Stimulated activated CD4-positive, alpha-beta T cell treated with anti-CD3 and anti-CD28 coated beads, Interleukin-2, amount 100 ng/mL, for 24 hours (primary cell): ENCODE results near the gene KCTD3.

ENCODE experiments used
- DNase-seq, 2 donors: peaks; one replicate each; pipeline ENCODE4 v3.0.0-alpha.2; 2020

KCTD3 gene

GRCh38 chr1:215606564-215607168 lies 39.6 kb downstream of the KCTD3 start:
- no peak for DNase-seq

DNA sequence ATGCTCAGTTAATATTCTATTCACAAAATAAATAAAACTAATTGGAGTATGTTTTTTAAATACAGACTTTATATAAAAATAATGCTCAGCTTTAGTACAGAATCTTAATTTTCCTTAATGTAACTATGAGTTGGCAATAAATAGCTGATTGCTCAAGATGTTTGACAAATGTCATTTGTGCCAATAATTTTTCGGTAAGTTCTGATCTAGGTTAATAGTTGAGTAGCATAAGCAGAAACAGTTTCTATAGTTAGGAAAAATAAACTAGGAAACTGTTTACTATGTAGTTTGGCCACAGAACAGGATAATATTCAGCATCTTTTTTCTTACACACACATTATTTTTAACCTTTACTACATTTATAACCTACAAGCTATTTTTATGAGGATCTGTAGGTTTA lies 40.3 kb downstream of the KCTD3 start:
- no peak for DNase-seq

GRCh38 chr1:215608646-215609045 lies 41.5 kb downstream of the KCTD3 start:
- DNase-seq = no peak

DNA sequence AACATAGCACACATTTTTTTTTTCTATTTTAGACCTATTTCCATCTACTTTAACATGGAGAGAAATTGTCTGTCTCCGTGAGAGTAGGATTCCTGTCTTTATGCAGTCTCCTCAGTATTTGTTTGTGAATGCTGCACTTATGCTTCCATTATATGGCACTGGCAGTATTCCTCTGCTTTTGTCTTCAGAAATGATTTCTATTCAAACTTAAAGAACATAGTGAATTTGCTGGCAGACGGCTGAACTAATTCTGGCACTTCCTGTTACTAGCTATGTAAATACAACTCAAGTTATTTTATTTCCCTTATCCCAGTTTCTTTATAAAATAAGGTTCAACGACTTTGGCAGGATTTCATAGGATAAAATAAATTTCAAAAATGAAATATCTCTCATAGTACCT lies 45.3 kb downstream of the KCTD3 start:
- no peak for DNase-seq

DNA sequence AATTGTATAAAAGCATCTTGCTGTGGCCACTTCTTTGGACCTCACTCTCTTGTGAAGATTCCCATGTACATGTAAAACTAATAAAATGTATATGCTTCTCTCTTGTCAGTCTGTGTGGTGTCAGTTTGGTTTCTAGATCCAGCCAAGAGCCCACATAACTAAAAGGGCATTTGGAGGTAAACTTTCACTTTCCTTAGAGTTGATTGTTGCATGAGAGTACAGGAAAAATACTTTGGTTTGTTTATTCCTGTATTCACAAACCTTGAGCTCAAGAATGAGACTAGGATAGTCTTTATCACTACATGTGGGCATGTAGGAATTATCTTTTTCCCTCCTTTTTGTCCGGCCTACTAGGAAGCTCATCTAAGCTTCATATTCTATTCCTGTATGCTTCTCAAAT lies 50.9 kb downstream of the KCTD3 start:
- DNase-seq = no peak

- no peak for DNase-seq
These were observed 56.1 kb downstream of the KCTD3 start for GRCh38 chr1:215623162-215623561.

DNA sequence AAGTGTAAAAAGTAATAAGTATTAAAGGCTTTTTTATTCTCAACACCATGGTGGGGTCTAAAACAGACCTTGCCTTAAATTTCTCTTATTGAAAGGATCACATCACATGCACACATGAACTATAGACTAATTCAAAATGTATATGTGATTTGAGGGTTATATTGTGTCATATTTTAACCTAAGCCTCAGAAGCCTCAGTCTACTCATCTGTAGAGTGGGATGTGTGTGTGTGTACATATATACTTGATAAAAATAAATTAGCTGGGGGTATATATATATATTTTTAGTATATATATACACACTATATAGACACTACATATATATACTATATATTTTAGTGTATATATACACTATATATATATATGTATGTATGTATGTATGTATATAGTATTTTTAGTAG lies 58.8 kb downstream of the KCTD3 start:
- no peak for DNase-seq

DNA sequence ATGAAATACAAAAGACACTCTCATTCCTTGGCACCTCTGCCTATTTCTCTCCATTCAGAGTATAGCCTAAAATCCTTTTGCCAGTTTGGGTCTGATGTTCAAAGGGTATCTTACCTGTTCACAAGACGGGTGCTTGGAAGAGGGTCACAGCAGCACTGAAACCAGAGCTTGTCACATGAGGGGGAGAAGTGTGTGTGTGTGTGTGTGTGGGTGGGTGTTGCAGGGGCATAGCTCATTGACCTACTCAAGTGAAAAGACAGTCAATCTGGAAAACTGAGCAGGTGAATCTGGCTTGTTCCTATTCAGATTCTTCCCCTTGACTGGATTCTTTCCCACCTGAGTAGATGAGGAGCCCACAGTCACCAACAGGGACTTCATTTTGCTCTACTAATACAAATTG lies 63.9 kb downstream of the KCTD3 start:
- DNase-seq = no peak

DNA sequence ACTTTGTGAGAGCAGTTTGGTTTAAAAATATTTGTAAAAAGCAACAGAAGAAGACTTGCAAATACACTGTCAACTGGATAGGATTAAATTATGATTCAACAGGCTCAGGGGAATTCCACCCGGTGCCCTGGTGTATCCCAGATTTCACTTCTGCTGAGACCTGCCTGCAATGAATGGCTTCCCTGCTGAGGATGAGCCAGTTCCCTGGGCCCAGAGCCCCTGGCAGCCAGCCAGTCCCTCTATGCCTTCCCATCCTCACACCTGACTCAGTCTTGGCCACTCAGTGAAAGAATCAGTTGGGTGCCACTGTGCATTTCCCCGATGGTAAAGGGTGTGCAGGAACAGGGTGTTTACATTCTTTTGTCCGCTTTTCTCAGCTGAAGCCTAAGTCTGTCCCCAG lies 64.4 kb downstream of the KCTD3 start:
- DNase-seq = no peak

DNA sequence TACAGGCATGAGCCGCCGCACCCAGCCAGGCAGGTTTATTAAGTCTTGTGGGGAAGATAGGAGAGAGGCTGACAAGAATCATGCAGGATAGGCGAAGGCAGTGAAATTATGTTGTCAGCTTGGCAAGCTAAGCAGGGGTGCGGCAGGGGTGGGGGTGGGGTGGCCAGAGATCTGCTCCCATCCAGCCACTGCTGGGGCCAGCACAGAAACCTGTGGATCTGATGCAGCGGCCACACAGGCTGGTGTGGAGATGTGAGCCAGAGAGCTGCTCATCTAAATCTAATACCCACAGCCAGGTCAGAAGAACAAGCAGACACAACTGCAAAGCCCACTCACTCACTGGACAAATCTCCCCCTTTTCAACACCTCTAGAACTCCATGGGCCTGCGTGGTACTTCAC lies 68.7 kb downstream of the KCTD3 start:
- DNase-seq = no peak

DNA sequence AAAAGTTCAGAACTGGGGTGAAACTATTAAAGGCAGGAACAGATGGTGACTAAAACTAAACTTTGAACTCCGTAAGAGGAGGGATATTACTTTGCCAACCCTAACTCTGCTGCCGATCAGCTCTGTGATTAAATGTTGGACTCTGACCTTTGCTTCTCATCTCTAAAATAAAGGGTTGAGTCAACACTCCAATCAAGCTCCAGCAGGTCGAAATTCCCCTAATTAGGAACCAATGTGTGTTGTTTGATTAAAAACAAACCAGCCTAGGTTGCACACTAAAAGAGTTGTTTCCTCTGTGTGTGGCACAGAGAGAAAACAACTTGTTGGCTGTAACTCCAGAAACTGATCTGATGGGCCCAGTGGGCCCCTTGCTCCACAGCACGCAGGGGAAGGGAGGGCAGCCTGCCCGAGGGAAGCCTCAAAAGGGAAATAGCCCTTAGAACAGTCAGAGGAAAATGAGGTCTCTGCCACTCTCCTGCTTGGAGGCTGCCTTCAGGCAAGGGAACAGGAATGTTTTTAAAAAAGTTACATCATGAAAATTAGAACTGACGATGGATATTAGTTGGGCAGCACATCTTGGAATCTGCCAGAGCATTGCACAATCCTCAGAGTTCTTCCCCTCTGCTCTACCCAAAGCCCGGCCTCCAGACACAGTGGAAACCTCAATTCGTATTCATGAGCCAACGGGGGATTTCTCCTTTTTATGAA lies 69.3 kb downstream of the KCTD3 start:
- no peak for DNase-seq

- no peak for DNase-seq
These were observed 70.0 kb downstream of the KCTD3 start for GRCh38 chr1:215637041-215637573.

DNA sequence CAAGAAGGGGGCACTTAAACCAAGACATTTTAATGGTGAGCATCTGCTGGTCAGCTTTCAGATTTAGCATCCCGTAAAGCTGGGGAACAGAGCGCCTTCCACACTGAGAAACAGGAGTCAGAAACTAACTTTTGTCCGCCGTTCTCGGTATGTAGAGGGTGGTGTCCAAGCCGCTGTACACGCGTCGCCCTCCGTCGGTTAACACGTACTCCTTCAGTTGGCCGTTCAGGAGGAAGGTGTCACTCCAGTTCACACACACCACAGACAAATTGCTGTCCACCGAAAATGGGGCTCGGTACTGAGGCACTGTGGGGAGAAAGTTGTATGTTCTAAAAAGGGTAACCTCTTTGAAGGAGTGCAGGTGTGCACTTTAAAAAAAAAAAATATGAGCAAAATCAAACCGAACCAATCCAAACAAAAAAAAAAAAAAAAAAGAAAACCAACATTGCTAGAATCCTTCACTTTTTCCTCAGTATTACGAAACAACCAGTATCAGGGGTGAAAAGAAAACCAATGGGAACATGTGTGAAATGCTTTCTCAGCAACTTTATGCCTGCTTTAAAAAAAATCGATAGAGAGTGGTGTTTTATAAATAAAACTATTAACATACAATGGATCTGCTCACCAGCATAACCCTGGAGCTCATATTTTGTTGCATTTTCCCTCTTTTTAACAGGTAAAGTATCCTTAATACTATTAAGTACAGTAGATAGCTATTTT lies 73.5 kb downstream of the KCTD3 start:
- no peak for DNase-seq

DNA sequence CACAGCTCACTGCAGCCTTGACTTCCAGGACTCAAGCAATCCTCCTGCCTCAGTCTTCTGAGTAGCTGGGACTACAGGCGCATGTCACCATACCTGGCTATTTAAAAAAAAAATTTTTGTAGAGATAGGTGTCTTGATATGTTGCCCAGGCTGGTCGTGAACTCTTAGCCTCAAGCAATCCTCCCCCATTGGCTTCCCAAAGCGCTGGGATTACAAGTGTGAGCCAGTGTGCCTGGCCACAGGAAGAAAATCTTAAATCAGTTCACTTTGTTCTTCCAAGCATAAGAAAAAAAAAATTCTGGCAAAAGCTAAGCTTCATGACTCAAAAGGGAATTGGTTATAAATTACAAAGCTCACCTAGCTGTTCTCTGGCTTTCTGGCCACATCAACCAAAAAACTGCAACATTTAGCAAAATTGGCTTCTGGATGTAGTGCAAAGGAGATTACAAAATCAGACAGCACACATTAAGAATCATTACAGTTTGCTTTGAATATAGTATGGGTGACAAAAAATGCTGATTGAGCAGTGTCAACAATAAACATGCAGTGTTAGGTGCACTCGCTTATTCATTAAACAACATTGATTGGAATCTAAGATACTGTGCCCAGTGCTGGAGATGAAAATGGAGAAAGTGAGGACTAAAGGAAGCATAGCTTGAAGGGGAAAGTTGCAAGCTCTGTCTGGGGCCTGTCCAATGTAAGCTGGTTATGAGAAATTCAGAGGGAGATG lies 76.7 kb downstream of the KCTD3 start:
- DNase-seq = no peak

GRCh38 chr1:215645182-215645581 lies 78.1 kb downstream of the KCTD3 start:
- no peak for DNase-seq

DNA sequence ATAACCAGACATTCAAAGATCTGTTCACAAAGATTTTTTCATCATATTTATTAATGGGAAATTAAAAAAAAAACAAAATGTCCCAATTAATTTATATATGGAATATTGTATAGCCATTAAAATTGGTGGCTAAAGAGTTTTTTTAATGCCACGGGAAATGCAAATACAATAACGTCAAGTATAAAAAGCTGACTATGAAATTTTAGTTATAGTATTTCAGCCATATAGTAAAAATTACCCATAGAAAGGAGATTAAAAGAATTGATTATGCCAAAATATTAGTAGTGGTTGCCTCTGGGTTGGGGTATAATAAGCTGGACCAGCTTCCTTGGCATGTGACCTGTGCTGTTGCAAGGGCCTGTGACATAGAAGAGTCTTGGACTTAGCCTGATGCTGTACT lies 78.8 kb downstream of the KCTD3 start:
- no peak for DNase-seq

DNA sequence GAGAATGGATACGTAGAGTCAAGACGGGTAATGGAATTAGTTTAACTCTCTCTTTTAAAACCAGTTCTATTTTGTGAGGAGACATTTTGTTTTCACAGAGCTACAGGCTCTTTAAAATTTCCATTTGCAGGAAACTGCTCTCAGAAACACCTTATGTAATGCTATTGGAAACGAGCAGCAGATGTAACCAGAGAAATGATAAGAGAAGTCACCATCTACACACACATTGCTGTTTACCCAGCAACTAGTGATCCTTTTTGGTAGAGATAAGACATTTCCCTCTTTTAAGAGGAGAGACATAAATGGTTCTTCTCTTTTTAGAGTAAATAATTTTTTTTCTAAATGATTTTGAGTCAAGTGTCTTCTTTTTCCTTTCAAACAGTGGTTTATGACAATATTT lies 80.6 kb downstream of the KCTD3 start:
- no peak for DNase-seq

DNA sequence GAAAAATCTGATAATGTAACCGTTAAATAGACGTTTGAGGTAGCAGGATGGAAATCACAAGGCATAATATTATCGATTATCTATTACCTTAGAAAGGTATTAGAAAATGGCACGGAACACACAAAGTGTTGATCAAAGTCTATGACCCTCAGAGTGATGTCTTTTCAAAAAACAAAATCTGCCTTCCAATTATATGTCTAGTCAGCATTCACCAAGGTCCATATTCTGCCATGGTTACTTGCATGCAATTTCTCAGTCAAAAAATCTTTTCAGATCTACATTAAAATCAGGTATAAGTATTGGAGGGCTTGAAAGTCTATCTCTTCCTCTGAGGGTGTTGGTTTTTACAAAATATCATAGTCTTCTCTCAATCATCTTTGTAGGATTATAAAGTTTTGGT lies 81.9 kb downstream of the KCTD3 start:
- no peak for DNase-seq

GRCh38 chr1:215650446-215651149 lies 83.5 kb downstream of the KCTD3 start:
- no peak for DNase-seq

GRCh38 chr1:215651867-215652266 lies 84.8 kb downstream of the KCTD3 start:
- DNase-seq = no peak

DNA sequence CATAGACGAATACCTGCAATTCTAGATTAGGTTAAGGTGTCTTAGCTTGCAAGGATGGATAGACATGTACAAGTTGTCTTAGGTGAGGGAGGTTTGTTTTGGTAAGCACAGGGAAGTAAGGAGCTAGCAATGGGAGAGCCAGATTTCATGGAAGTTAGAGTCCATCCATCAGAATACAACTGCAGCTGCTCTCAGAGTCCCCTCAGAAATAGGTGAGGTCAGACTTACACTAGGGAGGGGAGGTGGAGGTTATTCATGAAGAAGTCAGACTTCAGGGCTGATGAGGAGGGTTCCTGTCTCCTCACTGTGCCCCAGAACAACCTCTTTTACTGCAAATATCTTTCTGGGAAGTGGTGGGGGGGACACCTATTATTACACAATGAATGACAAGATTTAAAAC lies 85.3 kb downstream of the KCTD3 start:
- DNase-seq = no peak

DNA sequence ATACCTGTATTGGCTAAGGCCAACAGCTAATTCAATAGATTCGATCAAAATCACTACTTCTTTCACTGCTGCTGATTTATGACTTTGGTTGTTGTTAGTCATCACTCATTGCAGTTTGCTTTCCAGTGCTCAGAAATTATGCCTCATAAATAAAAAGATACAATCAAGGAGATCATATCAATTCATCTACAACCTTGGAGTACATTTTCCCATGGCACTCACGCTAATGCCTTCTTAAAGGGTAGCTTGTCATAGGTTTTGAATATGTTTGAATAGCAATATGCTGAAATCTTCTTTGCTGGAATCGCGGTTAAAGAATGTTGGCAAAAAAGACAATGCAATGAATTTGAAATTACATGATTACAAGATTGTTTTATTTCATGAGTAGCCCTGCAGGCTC lies 89.9 kb downstream of the KCTD3 start:
- DNase-seq = no peak

DNA sequence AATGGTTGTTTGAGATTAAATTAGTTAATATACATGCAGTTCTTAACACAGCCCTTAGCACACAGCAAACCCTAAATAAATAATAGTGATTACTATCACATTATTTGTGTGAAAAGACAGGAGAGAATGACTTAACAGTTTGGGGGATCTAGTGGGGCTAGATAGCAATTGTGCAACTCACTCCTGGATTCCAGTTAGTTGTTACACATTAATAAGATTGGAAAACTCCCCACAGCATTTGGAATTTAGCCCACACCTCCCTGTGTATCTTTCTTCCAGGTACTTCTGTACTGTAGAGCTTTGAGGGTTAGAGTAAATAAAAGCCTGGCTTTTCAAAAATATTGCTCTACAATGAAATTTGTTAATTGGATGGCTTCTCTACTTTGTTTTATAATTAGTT lies 93.2 kb downstream of the KCTD3 start:
- no peak for DNase-seq
